AG04450 (cell line): ENCODE data around the gene WWOX. TPM values are rescaled to one million over a fixed set of nuclear protein-coding genes. Genes with fewer than 3 reads are reported as not detected.

Source experiments
- CTCF ChIA-PET: fragments of 300-600, 350-600 bp; formaldehyde crosslinking; extraction: SDS; loops from one replicate; lab custom pipeline; 2022; ENCODE audit warnings: antibody characterized with exemption, inconsistent platforms; lab: Charles Lee
- POLR2A ChIA-PET: fragments of 350-600 bp; formaldehyde crosslinking; extraction: SDS; loops from one replicate; lab custom pipeline; 2021; ENCODE audit warnings: antibody characterized with exemption, inconsistent platforms; lab: Yijun Ruan, JAX
- DNase-seq: peaks from one replicate; pipeline ENCODE4 v3.0.0-alpha.2; 2011; ENCODE audit warnings: low read depth, low spot score
- H3K27ac ChIP-seq: one replicate; pipeline ENCODE4 v1.5.1; 2012; ENCODE audit warnings: low read depth, low read length, control low read depth
- H3K27me3 ChIP-seq: one replicate; pipeline ENCODE4 v1.6.0; 2012; ENCODE audit warnings: low read length; ENCODE audit not compliant: control insufficient read depth, insufficient read depth
- H3K4me3 ChIP-seq: 2 replicates; pipeline ENCODE4 v1.5.1; 2011; ENCODE audit warnings: mild to moderate bottlenecking, low read depth, low read length, control low read depth
- H3K9me3 ChIP-seq: 2 replicates; pipeline ENCODE4 v1.5.1; 2012; ENCODE audit warnings: low read length; ENCODE audit not compliant: control insufficient read depth, insufficient read depth
- polyA plus RNA-seq: library from polyadenylated mRNA; depleted of rRNA; stranded (reverse); fragments of >200 nt; gene quantifications from 2 replicates; pipeline ENCODE4 v1.2.3, GENCODE V29; 2011
- TF ChIP-seq, protein P1 (sequence below): IDR thresholded peaks from 2 replicates; pipeline ENCODE4 v1.5.1; 2011; ENCODE audit warnings: low read depth, low read length, control low read depth, inconsistent platforms

The WWOX gene
- polyA plus RNA-seq, 1 experiment, result 2.1 TPM

DNA sequence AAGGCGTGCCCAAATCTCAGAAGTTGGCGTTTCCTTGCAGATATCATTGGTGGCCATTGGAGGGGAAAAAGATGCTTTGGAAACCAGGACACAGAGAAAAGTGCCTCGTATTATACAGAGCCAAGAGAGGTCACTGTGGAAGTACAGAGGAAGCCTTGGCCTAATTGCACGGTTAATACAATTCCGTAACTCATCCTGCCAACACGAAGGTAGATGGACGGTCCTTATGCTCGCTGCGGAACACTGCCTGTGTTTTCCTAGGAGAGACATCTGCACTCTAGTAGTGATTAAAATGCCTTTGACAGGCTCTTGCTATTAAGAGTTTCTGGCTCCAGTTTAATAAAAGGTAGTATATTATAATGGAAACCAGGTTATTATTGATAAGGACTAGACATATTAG, 536.4 kb downstream of the WWOX start:
- Histone ChIP-seq H3K27me3 (no peaks in the 10 kb centered on the region), H3K9me3 (peaks cover 68% of the 10 kb centered on the region), H3K27ac (no peak overlapping the region), H3K4me3 (no peak overlapping the region)
- ChIA-PET CTCF (no interaction called here), POLR2A (no interaction called here)
- no peak for DNase-seq
- TF ChIP-seq, protein P1, sequence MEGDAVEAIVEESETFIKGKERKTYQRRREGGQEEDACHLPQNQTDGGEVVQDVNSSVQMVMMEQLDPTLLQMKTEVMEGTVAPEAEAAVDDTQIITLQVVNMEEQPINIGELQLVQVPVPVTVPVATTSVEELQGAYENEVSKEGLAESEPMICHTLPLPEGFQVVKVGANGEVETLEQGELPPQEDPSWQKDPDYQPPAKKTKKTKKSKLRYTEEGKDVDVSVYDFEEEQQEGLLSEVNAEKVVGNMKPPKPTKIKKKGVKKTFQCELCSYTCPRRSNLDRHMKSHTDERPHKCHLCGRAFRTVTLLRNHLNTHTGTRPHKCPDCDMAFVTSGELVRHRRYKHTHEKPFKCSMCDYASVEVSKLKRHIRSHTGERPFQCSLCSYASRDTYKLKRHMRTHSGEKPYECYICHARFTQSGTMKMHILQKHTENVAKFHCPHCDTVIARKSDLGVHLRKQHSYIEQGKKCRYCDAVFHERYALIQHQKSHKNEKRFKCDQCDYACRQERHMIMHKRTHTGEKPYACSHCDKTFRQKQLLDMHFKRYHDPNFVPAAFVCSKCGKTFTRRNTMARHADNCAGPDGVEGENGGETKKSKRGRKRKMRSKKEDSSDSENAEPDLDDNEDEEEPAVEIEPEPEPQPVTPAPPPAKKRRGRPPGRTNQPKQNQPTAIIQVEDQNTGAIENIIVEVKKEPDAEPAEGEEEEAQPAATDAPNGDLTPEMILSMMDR, result no peak

DNA sequence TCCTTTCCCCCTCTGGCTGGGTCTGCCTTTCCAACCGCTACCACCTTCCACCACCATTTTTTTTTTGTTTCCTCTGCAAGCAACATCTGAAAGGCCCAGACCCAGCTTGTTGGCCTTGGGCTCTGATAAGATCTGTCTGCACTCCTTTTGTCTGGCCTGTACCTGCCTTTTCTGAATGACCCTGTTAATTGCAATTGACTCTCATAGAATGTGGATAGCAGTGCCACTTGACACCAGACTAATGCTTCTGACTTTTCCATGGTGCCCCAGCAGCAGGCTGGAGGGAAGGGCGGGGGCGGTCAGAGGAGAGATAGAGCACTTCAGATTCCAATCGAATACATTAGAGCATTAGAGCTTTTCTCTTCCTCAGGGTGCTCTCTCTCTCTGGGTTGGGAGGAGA, 538.9 kb downstream of the WWOX start:
- Histone ChIP-seq H3K4me3 (no peak overlapping the region), H3K27ac (no peak overlapping the region), H3K9me3 (peaks cover 63% of the 10 kb centered on the region), H3K27me3 (no peaks in the 10 kb centered on the region)
- ChIA-PET CTCF (no interaction called here), POLR2A (no interaction called here)
- no peak for DNase-seq
- TF ChIP-seq, protein P1, result no peak

DNA sequence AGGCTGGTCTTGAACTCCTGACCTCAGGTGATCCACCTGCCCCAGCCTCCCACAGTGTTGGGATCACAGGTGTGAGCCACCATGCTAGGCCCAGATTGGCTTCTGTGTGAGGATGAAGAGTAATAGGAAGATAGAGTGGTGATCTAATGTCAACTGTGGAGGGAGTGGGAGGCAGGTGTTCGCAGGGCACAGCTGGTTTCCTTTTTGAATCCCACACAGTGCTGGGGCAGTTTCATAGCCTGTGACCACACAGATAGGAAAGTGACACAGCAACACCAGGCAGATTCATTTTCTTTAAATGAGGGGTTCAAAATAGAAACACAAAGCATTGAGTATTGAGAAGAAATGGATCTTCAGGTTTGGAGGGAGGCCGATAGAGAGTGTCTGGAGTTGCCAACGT, 540.3 kb downstream of the WWOX start:
- no peak for DNase-seq
- POLR2A ChIA-PET, result no interaction called here
- peaks cover 59% of the 10 kb centered on the region for H3K9me3 ChIP-seq
- CTCF ChIA-PET, result no interaction called here
- H3K27me3 ChIP-seq, result no peaks in the 10 kb centered on the region
- TF ChIP-seq, protein P1, result no peak
- no peak overlapping the region for H3K4me3 ChIP-seq
- no peak overlapping the region for H3K27ac ChIP-seq

DNA sequence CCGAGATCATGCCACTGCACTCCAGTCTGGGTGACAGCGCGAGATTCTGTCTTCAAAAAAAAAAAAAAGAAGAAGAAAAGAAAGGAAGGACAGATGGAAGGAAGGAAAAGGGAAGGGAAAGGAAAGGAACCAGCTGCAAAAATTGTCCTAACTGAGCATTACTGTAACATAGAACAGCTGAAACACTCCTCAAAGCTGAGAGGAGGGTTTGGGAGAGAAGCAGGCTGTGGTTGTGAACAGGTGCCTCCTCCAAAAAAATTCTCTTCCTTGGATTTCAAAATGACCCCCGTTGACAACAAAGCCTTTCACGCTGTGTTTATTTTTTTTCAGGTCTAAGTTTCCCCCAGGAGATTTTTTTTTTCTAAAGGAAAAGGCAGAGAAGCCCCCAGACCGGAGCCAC, 541.4 kb downstream of the WWOX start:
- TF ChIP-seq, protein P1, result no peak
- ChIA-PET CTCF (no interaction called here), POLR2A (no interaction called here)
- Histone ChIP-seq H3K27me3 (no peaks in the 10 kb centered on the region), H3K27ac (no peak overlapping the region), H3K4me3 (no peak overlapping the region), H3K9me3 (peaks cover 53% of the 10 kb centered on the region)
- DNase-seq, result no peak

DNA sequence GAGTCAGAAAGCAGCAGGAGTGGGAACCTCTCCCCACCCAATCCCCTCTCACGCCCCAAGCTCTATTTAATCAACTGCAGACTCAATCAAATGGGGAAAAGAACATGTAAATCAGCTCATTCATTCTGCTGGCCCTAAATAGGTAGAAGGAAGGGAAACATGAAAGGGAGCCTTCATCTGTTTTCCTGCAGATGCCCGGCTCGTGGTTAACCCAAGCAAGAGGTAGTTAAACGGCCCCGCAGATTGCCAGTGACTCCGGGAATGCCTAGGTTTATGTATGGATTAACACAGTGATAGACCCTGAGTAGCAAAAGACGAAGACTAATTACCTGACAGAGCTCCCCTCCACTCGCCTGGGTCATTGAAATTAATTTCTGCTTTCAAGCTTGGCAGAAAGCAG, 542.0 kb downstream of the WWOX start:
- no peak overlapping the region for H3K4me3 ChIP-seq
- ChIA-PET POLR2A (no interaction called here), CTCF (no interaction called here)
- H3K9me3 ChIP-seq, result peaks cover 58% of the 10 kb centered on the region
- no peak for DNase-seq
- TF ChIP-seq, protein P1, result no peak
- no peaks in the 10 kb centered on the region for H3K27me3 ChIP-seq
- H3K27ac ChIP-seq, result no peak overlapping the region
